Gastrocnemius medialis (tissue), 4 donors: ENCODE data around the gene OSBPL10.

Source experiments
- POLR2A ChIP-seq, 2 donors: fragments of 450-650 bp; IDR thresholded peaks; one replicate each; pipeline ENCODE4 v1.6.1; 2017; ENCODE audit warnings: antibody characterized with exemption in 2 of 2, mild to moderate bottlenecking in 2 of 2, moderate library complexity in 2 of 2
- TF ChIP-seq, protein P1 (sequence below), 5 experiments: fragments of 450-650 bp in 3 of 5; fragments of 200-600 bp in 2 of 5; sonication (generic) in 2 of 5; IDR thresholded peaks in 4 of 5; conservative IDR thresholded peaks in 1 of 5; 1 replicate in 4 of 5; 2 replicates in 1 of 5; pipeline ENCODE4 v1.5.1; 2016 to 2019; ENCODE audit warnings: antibody characterized with exemption in 5 of 5, mild to moderate bottlenecking in 3 of 5, moderate library complexity in 3 of 5

GRCh38 chr3:31903686-31904431, 77.2 kb downstream of the OSBPL10 start:
- TF ChIP-seq POLR2A (IDR thresholded peaks at IDR 0.05), result no peak
- TF ChIP-seq, protein P1, sequence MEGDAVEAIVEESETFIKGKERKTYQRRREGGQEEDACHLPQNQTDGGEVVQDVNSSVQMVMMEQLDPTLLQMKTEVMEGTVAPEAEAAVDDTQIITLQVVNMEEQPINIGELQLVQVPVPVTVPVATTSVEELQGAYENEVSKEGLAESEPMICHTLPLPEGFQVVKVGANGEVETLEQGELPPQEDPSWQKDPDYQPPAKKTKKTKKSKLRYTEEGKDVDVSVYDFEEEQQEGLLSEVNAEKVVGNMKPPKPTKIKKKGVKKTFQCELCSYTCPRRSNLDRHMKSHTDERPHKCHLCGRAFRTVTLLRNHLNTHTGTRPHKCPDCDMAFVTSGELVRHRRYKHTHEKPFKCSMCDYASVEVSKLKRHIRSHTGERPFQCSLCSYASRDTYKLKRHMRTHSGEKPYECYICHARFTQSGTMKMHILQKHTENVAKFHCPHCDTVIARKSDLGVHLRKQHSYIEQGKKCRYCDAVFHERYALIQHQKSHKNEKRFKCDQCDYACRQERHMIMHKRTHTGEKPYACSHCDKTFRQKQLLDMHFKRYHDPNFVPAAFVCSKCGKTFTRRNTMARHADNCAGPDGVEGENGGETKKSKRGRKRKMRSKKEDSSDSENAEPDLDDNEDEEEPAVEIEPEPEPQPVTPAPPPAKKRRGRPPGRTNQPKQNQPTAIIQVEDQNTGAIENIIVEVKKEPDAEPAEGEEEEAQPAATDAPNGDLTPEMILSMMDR (IDR thresholded peaks at IDR 0.05 in 4 of 5, conservative IDR thresholded peaks at IDR 0.05 in 1 of 5), result no peak
